Mucosa of descending colon (tissue), 3 donors: Measurements from ENCODE around the gene MICA. TPM values are rescaled to one million over a fixed set of nuclear protein-coding genes. Genes with fewer than 3 reads are reported as not detected.

Experiments
- ATAC-seq: fragments of 200-7000 bp; cut with Tn5 transposase; one replicate; pipeline ENCODE4 v1.9.1; 2020; ENCODE audit warnings: mild to moderate bottlenecking, moderate library complexity
- DNase-seq, 3 donors: peaks; one replicate each; pipeline ENCODE4 v3.0.0-alpha.2; 2020
- H3K36me3 ChIP-seq: fragments of 200-600 bp; one replicate; pipeline ENCODE4 v1.8.0; 2021; ENCODE audit warnings: low read depth, mild to moderate bottlenecking
- H3K4me1 ChIP-seq: fragments of 200-600 bp; one replicate; pipeline ENCODE4 v1.8.0; 2021; ENCODE audit warnings: low read depth, mild to moderate bottlenecking
- H3K4me3 ChIP-seq: fragments of 200-600 bp; one replicate; pipeline ENCODE4 v1.8.0; 2021; ENCODE audit warnings: mild to moderate bottlenecking
- H3K9me3 ChIP-seq: fragments of 200-600 bp; one replicate; pipeline ENCODE4 v1.8.0; 2021; ENCODE audit warnings: mild to moderate bottlenecking
- intact Hi-C, 2 donors: fragments of 100-400 bp; cut with DNase I in 1 of 2; cut with micrococcal nuclease in 1 of 2; formaldehyde crosslinking; loops; one replicate each; pipeline versions ENCODE4 v1.11.0 to v1.11.1; 2022; cut with DNase I, micrococcal nuclease
- total RNA-seq, 3 donors: library from RNA; stranded (reverse); fragmentation: NEBNext Ultra II Directional in 2 of 3; extraction: Animal tissue kit (Norgen Biotek cat#: 25700) in 2 of 3; gene quantifications; one replicate each; pipeline versions ENCODE4 v1.2.1 to v1.2.4, GENCODE V29; 2021 to 2023
- TF ChIP-seq, protein P1 (sequence below): fragments of 200-600 bp; IDR thresholded peaks from one replicate; pipeline ENCODE4 v1.8.0; 2022; ENCODE audit warnings: antibody characterized with exemption, mild to moderate bottlenecking
- donor health status: DM: no; HTN: no; CAD: no; lungs with moderate emphysema.
- donor health status: DM: no; HTN: no; CAD: no.
- donor health status: DM: no; HTN: yes; CAD: no.

MICA gene
- total RNA-seq, 3 donors from 2014 or later = 18.1 to 24.2 (median 20.7) TPM

GRCh38 chr6:31356216-31356945 is 47.0 kb upstream of the MICA start:
- Histone ChIP-seq H3K4me3 (peak overlapping the region; percentile 99), H3K36me3 (no peaks in the 10 kb centered on the region), H3K9me3 (no peaks in the 10 kb centered on the region), H3K4me1 (peaks cover 24% of the 10 kb centered on the region)
- intact Hi-C loops = loop anchor here in 1 of 2 donors (10.0 kb wide), 1 partner anchor 82 kb away; the partner anchor contains the start of gene HLA-C
- DNase-seq = peak; percentile 60 to 76 (median 74)
- TF ChIP-seq, protein P1, sequence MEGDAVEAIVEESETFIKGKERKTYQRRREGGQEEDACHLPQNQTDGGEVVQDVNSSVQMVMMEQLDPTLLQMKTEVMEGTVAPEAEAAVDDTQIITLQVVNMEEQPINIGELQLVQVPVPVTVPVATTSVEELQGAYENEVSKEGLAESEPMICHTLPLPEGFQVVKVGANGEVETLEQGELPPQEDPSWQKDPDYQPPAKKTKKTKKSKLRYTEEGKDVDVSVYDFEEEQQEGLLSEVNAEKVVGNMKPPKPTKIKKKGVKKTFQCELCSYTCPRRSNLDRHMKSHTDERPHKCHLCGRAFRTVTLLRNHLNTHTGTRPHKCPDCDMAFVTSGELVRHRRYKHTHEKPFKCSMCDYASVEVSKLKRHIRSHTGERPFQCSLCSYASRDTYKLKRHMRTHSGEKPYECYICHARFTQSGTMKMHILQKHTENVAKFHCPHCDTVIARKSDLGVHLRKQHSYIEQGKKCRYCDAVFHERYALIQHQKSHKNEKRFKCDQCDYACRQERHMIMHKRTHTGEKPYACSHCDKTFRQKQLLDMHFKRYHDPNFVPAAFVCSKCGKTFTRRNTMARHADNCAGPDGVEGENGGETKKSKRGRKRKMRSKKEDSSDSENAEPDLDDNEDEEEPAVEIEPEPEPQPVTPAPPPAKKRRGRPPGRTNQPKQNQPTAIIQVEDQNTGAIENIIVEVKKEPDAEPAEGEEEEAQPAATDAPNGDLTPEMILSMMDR = no peak
- ATAC-seq = peak; percentile 43

DNA sequence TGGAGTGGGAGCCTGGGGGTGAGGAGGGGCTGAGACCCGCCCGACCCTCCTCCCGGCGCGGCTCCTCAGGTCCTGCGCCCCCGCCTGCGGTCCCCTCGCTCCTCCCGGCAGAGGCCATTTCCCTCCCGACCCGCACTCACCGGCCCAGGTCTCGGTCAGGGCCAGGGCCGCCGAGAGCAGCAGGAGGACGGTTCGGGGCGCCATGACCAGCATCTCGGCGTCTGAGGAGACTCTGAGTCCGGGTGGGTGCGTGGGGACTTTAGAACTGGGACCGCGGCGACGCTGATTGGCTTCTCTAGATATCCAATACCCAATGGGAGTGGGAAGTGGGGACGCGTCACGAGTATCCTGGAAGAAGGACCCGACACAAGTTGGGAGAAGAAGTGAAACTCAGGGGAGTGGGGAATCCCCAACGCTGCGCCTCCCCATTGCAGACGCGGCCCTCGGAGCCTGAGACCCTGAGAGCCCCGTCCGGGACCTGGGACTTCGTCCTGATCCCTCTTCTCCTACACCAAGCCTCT is 46.4 kb upstream of the MICA start, which contains the start of gene HLA-B:
Gene HLA-B, minus strand, starts transcription at position 234 of the 521 bp plus-strand sequence. Its CDS starts 21 bp downstream, at position 213.
- no peaks in the 10 kb centered on the region for H3K36me3 ChIP-seq
- TF ChIP-seq, protein P1 = no peak
- H3K9me3 ChIP-seq = no peaks in the 10 kb centered on the region
- intact Hi-C loops = loop anchor here in 1 of 2 donors (10.0 kb wide), 1 partner anchor 82 kb away; the partner anchor contains the start of gene HLA-C
- ATAC-seq (peak; percentile 94), DNase-seq (peak; percentile 75 to 93 (median 87))
- peak within 1 kb of the TSS; percentile 99 for H3K4me3 ChIP-seq
- peaks cover 24% of the 10 kb centered on the region for H3K4me1 ChIP-seq

- TF ChIP-seq, protein P1 = no peak
- ATAC-seq (no peak), DNase-seq (no peak)
- H3K9me3 ChIP-seq = no peaks in the 10 kb centered on the region
- peaks cover 22% of the 10 kb centered on the region for H3K4me1 ChIP-seq
- intact Hi-C loops = loop anchor here in 1 of 2 donors (10.0 kb wide), 1 partner anchor 83 kb away; the partner anchor contains the start of gene HLA-C
- H3K4me3 ChIP-seq = peak overlapping the region; percentile 99
- H3K36me3 ChIP-seq = no peaks in the 10 kb centered on the region
Measured at GRCh38 chr6:31357886-31358285, 45.5 kb upstream of the MICA start.

DNA sequence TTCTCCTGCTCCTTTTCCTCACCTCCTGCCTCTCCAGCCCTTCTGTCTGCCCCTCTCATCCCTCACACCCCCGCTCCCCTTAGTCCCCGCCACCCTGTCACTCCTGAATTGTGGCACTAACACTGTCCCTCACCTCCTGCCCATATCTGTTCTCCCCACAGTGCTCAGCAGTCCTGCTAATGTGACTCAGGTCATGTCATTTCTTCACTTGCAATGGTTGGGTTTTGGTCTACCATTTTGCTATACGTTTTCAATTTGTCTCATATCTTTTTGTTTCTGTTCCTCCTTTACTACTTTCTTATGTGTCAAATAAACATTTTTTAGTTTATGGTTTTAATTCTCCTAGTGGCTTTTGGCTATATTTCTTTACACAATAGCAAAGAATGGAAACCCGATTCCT is 45.1 kb upstream of the MICA start:
- Histone ChIP-seq H3K36me3 (no peaks in the 10 kb centered on the region), H3K4me3 (no peak overlapping the region), H3K4me1 (peaks cover 20% of the 10 kb centered on the region), H3K9me3 (no peaks in the 10 kb centered on the region)
- intact Hi-C loops = loop anchor here in 1 of 2 donors (10.0 kb wide), 1 partner anchor 84 kb away; the partner anchor contains the start of gene HLA-C
- TF ChIP-seq, protein P1 = no peak
- ATAC-seq (no peak), DNase-seq (no peak)

DNA sequence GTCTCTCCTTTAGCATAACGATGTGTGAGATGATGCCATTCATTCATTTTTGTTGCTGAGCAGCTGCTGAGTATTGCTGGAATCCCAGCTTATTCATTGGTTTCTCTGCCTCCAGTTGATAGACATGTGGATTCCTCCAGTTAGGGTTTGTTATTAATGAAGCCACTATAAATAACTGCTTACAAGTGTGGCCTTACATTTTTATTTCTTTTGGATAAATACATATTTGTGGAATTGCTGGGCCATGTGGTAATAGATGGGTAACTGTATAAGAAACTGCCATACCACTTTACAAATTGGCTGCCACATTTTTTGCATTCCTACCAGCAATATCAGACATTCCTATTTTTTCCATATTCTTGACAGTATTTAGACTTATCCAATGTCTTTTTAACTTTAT is 43.8 kb upstream of the MICA start:
- no peak for DNase-seq
- Histone ChIP-seq H3K9me3 (no peaks in the 10 kb centered on the region), H3K4me1 (peaks cover 12% of the 10 kb centered on the region), H3K36me3 (no peaks in the 10 kb centered on the region), H3K4me3 (no peak overlapping the region)
- intact Hi-C loops = loop anchor here in 1 of 2 donors (10.0 kb wide), 1 partner anchor 85 kb away; the partner anchor contains the start of gene HLA-C
- ATAC-seq = no peak
- TF ChIP-seq, protein P1 = no peak
